WTC11 (cell line): ENCODE measurements around the gene KXD1. TPM values are rescaled to one million over a fixed set of nuclear protein-coding genes. Genes with fewer than 3 reads are reported as not detected.

ENCODE experiments used
- ATAC-seq: fragments of 200-7000 bp; cut with Tn5 transposase; 2 replicates; pipeline ENCODE4 v1.10.0; 2021; ENCODE audit warnings: mild to moderate bottlenecking, moderate library complexity
- CTCF ChIA-PET: fragments of 300-600 bp; sonication (Branson Sonifier 250); formaldehyde crosslinking; loops from one replicate; lab custom pipeline; 2021; ENCODE audit warnings: antibody characterized with exemption; lab: Charles Lee
- POLR2A ChIA-PET: fragments of 350-600 bp; sonication (Branson Sonifier 250); formaldehyde crosslinking; loops from one replicate; lab custom pipeline; 2021; ENCODE audit warnings: antibody characterized with exemption; lab: Charles Lee
- DNase-seq: peaks from one replicate; pipeline ENCODE4 v3.0.0; 2021; ENCODE audit warnings: low spot score
- H3K27ac Mint-ChIP-seq: 2 replicates; pipeline ENCODE4 v1.8.0; 2021; ENCODE audit warnings: mixed read lengths
- H3K27me3 Mint-ChIP-seq: 2 replicates; pipeline ENCODE4 v1.8.0; 2021; ENCODE audit warnings: low read depth, mild to moderate bottlenecking, moderate library complexity, mixed read lengths
- H3K36me3 Mint-ChIP-seq: 2 replicates; pipeline ENCODE4 v1.8.0; 2021; ENCODE audit warnings: mixed read lengths
- H3K4me1 Mint-ChIP-seq: 2 replicates; pipeline ENCODE4 v1.8.0; 2022; ENCODE audit warnings: mixed read lengths
- H3K4me3 Mint-ChIP-seq: 2 replicates; pipeline ENCODE4 v1.8.0; 2021; ENCODE audit warnings: mild to moderate bottlenecking, moderate library complexity, mixed read lengths
- H3K9me3 Mint-ChIP-seq: 2 replicates; pipeline ENCODE4 v1.8.0; 2021; ENCODE audit warnings: mixed read lengths
- ATF6 ChIP-seq: sonication (generic); formaldehyde crosslinking; IDR thresholded peaks from 2 replicates; pipeline ENCODE4 v1.8.1; 2023; ENCODE audit warnings: mild to moderate bottlenecking, missing genetic modification reagents
- CTCF ChIP-seq: fragments of 200-600 bp; IDR thresholded peaks from 2 replicates; pipeline ENCODE4 v1.8.0; 2022; ENCODE audit warnings: antibody characterized with exemption
- E2F4 ChIP-seq: sonication (generic); formaldehyde crosslinking; IDR thresholded peaks from 2 replicates; pipeline ENCODE4 v1.8.1; 2022; ENCODE audit warnings: low read depth, mild to moderate bottlenecking, moderate library complexity, missing genetic modification reagents, borderline replicate concordance
- FOXP4 ChIP-seq: sonication (generic); formaldehyde crosslinking; IDR thresholded peaks from 2 replicates; pipeline ENCODE4 v1.8.0; 2022; ENCODE audit warnings: mild to moderate bottlenecking, missing genetic modification reagents
- MYBL2 ChIP-seq: sonication (generic); formaldehyde crosslinking; IDR thresholded peaks from 2 replicates; pipeline ENCODE4 v1.8.1; 2023; ENCODE audit warnings: mild to moderate bottlenecking, moderate library complexity, missing genetic modification reagents
- SMAD3 ChIP-seq: sonication (generic); formaldehyde crosslinking; IDR thresholded peaks from 2 replicates; pipeline ENCODE4 v1.8.0; 2022; ENCODE audit warnings: missing genetic modification reagents, mild to moderate bottlenecking, borderline replicate concordance
- TCF7 ChIP-seq: sonication (generic); formaldehyde crosslinking; IDR thresholded peaks from 2 replicates; pipeline ENCODE4 v1.8.0; 2022; ENCODE audit warnings: mild to moderate bottlenecking, low read depth, missing genetic modification reagents, moderate library complexity
- TEAD1 ChIP-seq: sonication (generic); formaldehyde crosslinking; IDR thresholded peaks from 2 replicates; pipeline ENCODE4 v1.8.0; 2022; ENCODE audit warnings: mild to moderate bottlenecking, missing genetic modification reagents
- TEAD4 ChIP-seq: sonication (generic); formaldehyde crosslinking; IDR thresholded peaks from 2 replicates; pipeline ENCODE4 v1.8.0; 2022; ENCODE audit warnings: mild to moderate bottlenecking, missing genetic modification reagents
- ZBTB21 ChIP-seq: sonication (generic); formaldehyde crosslinking; IDR thresholded peaks from 2 replicates; pipeline ENCODE4 v1.8.1; 2023; ENCODE audit warnings: mild to moderate bottlenecking, missing genetic modification reagents, borderline replicate concordance
- ZNF121 ChIP-seq: sonication (generic); formaldehyde crosslinking; IDR thresholded peaks from 2 replicates; pipeline ENCODE4 v1.8.0; 2023; ENCODE audit warnings: missing genetic modification reagents
- ZNF138 ChIP-seq: sonication (generic); formaldehyde crosslinking; conservative IDR thresholded peaks from 2 replicates; pipeline ENCODE4 v1.8.1; 2022; ENCODE audit warnings: mild to moderate bottlenecking, moderate library complexity, missing genetic modification reagents
- ZNF219 ChIP-seq: sonication (generic); formaldehyde crosslinking; IDR thresholded peaks from 2 replicates; pipeline ENCODE4 v1.8.0; 2023; ENCODE audit warnings: missing genetic modification reagents, mild to moderate bottlenecking, borderline replicate concordance
- ZNF396 ChIP-seq: fragments of 250-450 bp; sonication (Bioruptor Pico); IDR thresholded peaks from 2 replicates; pipeline ENCODE4 v1.8.0; 2021; ENCODE audit warnings: mild to moderate bottlenecking, moderate library complexity, borderline replicate concordance
- total RNA-seq: library from RNA; stranded (reverse); gene quantifications from 3 replicates; pipeline ENCODE4 v1.2.3, GENCODE V29; 2021
- TF ChIP-seq, protein P1 (sequence below): fragments of 250-450 bp; sonication (Bioruptor Pico); IDR thresholded peaks from 2 replicates; pipeline ENCODE4 v1.9.0; 2021; ENCODE audit warnings: mild to moderate bottlenecking, borderline replicate concordance
- TF ChIP-seq, protein P2 (sequence below): fragments of 250-450 bp; sonication (Bioruptor Pico); IDR thresholded peaks from 2 replicates; pipeline ENCODE4 v2.1.2; 2022; ENCODE audit warnings: mild to moderate bottlenecking, moderate library complexity

The KXD1 gene
- total RNA-seq, 1 experiment from 2014 or later, result 136 TPM

- no peaks in the 10 kb centered on the region for H3K9me3 Mint-ChIP-seq
- POLR2A ChIA-PET, result no interaction called here
- peaks cover 14% of the 10 kb centered on the region for H3K4me1 Mint-ChIP-seq
- CTCF ChIA-PET, result interaction anchor here (1.2 to 1.5 kb wide), 2 partner anchors 11 to 87 kb away, joined by 4 read pairs; no protein-coding TSS in a partner anchor
- no peak overlapping the region for H3K4me3 Mint-ChIP-seq
- no peaks in the 10 kb centered on the region for H3K27me3 Mint-ChIP-seq
- TF ChIP-seq SMAD3 (CRISPR knock-in tag) (no peak), ZNF121 (CRISPR knock-in tag) (peak; percentile 51; the same call in 1 of the 2 replicates)
- H3K36me3 Mint-ChIP-seq, result peaks cover 46% of the 10 kb centered on the region
- no peak overlapping the region for H3K27ac Mint-ChIP-seq
- ATAC-seq, result no peak
- no peak for DNase-seq
These were observed 18.7 kb downstream of the KXD1 start for GRCh38 chr19:18576383-18576782.

DNA sequence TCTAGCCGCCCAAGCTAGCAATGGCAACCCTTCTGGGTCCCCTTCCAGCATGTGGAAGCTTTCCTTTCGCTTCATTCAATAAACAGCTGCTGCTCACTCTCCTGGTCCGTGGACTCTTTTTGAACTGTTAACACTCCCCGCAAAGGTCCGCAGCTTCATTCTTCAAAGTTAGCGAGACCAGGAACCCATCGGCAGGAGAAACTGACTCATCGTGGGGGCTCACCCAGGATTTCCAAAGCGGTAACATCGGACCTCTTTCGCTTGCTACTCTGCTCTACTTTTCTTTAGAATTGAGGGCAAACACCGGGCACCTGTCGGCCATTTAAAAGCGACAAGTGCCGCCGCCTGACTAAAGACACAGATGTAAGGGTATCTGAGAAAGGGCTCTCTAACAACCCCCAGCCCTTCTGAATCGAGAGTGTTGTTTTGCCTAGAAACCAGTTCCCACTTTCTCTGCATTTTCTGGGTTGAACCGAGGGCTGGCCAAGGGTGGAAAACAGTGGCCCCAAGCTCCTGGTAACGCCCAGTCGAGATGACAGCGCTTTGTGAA, 19.8 kb downstream of the KXD1 start:
- no peak for DNase-seq
- Mint-ChIP-seq H3K36me3 (peaks cover 42% of the 10 kb centered on the region), H3K4me3 (no peak overlapping the region), H3K4me1 (peaks cover 11% of the 10 kb centered on the region), H3K9me3 (no peaks in the 10 kb centered on the region), H3K27ac (peak overlapping the region; percentile 84), H3K27me3 (no peaks in the 10 kb centered on the region)
- TF ChIP-seq MYBL2 (CRISPR knock-in tag) (no peak), FOXP4 (no peak), CTCF (no peak), ZNF138 (CRISPR knock-in tag) (no peak), TEAD1 (CRISPR knock-in tag) (no peak)
- CTCF ChIA-PET, result interaction anchor here (1.3 to 1.6 kb wide), 3 partner anchors 12 to 289 kb away, joined by 3 to 5 read pairs (median 4); no protein-coding TSS in a partner anchor
- POLR2A ChIA-PET, result interaction anchor here (1.1 kb wide), 1 partner anchor 12 kb away, joined by 3 read pairs; no protein-coding TSS in a partner anchor
- ATAC-seq, result no peak

DNA sequence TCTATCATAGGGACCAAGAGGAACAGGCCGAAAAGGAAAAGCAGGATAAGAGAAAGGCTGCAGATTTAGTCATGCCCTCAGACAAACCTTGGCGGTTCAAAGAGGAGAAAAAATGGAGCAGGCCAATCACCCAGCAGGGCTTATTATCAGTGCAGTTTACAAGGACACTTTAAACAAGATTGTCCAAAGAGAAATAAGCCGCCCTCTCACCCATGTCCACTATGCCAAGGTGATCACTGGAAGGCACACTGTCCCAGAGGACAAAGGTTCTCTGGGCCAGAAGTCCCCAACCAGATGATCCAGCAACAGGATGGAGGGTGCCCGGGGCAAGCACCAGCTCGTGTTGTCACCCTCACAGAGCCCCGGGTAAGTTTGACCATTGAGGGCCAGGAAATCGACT, 22.6 kb downstream of the KXD1 start:
- Mint-ChIP-seq H3K27me3 (peaks cover 4% of the 10 kb centered on the region; the same call in 1 of the 2 replicates), H3K27ac (no peak overlapping the region), H3K9me3 (no peaks in the 10 kb centered on the region), H3K4me3 (no peak overlapping the region), H3K4me1 (no peaks in the 10 kb centered on the region), H3K36me3 (peaks cover 14% of the 10 kb centered on the region)
- POLR2A ChIA-PET, result interaction anchor here (0.5 to 1.5 kb wide), 3 partner anchors 9 to 35 kb away, joined by 3 to 4 read pairs (median 3); partner anchors contain the start of gene UBA52
- no peak for ATAC-seq
- DNase-seq, result no peak
- CTCF ChIA-PET, result interaction anchor here (0.6 to 1.5 kb wide), 5 partner anchors 9 to 151 kb away, joined by 3 to 6 read pairs (median 4); no protein-coding TSS in a partner anchor
- TF ChIP-seq ZBTB21 (CRISPR knock-in tag), result no peak
- TF ChIP-seq, protein P1, sequence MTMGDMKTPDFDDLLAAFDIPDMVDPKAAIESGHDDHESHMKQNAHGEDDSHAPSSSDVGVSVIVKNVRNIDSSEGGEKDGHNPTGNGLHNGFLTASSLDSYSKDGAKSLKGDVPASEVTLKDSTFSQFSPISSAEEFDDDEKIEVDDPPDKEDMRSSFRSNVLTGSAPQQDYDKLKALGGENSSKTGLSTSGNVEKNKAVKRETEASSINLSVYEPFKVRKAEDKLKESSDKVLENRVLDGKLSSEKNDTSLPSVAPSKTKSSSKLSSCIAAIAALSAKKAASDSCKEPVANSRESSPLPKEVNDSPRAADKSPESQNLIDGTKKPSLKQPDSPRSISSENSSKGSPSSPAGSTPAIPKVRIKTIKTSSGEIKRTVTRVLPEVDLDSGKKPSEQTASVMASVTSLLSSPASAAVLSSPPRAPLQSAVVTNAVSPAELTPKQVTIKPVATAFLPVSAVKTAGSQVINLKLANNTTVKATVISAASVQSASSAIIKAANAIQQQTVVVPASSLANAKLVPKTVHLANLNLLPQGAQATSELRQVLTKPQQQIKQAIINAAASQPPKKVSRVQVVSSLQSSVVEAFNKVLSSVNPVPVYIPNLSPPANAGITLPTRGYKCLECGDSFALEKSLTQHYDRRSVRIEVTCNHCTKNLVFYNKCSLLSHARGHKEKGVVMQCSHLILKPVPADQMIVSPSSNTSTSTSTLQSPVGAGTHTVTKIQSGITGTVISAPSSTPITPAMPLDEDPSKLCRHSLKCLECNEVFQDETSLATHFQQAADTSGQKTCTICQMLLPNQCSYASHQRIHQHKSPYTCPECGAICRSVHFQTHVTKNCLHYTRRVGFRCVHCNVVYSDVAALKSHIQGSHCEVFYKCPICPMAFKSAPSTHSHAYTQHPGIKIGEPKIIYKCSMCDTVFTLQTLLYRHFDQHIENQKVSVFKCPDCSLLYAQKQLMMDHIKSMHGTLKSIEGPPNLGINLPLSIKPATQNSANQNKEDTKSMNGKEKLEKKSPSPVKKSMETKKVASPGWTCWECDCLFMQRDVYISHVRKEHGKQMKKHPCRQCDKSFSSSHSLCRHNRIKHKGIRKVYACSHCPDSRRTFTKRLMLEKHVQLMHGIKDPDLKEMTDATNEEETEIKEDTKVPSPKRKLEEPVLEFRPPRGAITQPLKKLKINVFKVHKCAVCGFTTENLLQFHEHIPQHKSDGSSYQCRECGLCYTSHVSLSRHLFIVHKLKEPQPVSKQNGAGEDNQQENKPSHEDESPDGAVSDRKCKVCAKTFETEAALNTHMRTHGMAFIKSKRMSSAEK, result no peak
- no peak for TF ChIP-seq ZNF219 (CRISPR knock-in tag)
- no peak for TF ChIP-seq E2F4 (CRISPR knock-in tag)
- no peak for TF ChIP-seq MYBL2 (CRISPR knock-in tag)
- TF ChIP-seq, protein P2, sequence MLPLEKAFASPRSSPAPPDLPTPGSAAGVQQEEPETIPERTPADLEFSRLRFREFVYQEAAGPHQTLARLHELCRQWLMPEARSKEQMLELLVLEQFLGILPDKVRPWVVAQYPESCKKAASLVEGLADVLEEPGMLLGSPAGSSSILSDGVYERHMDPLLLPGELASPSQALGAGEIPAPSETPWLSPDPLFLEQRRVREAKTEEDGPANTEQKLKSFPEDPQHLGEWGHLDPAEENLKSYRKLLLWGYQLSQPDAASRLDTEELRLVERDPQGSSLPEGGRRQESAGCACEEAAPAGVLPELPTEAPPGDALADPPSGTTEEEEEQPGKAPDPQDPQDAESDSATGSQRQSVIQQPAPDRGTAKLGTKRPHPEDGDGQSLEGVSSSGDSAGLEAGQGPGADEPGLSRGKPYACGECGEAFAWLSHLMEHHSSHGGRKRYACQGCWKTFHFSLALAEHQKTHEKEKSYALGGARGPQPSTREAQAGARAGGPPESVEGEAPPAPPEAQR, result no peak
- no peak for TF ChIP-seq TCF7 (CRISPR knock-in tag)
- TF ChIP-seq TEAD4, result no peak
- no peak for TF ChIP-seq ZNF396
- no peak for TF ChIP-seq ATF6
